Heart left ventricle (tissue), 16 donors: Measurements from ENCODE around the gene COP1. TPM values are rescaled to one million over a fixed set of nuclear protein-coding genes. Genes with fewer than 3 reads are reported as not detected.

ENCODE experiments used
- ATAC-seq, 4 donors: fragments of 200-7000 bp; cut with Tn5 transposase; one replicate each; pipeline ENCODE4 v1.9.1; 2020 to 2022; ENCODE audit warnings: moderate library complexity in 4 of 4, mild to moderate bottlenecking in 3 of 4, moderate number of reproducible peaks in 1 of 4
- DNase-seq, 5 donors: peaks; one replicate each; pipeline ENCODE4 v3.0.0-alpha.2; 2020
- H3K27ac ChIP-seq, 12 donors: fragments of 200-600 bp; sonication (generic) in 4 of 12; one replicate each; pipeline versions ENCODE4 v1.5.0 to v1.8.0; 2016 to 2022; ENCODE audit warnings: mild to moderate bottlenecking in 2 of 12
- H3K27me3 ChIP-seq, 9 donors: fragments of 200-600 bp; sonication (generic) in 2 of 9; one replicate each; pipeline versions ENCODE4 v1.5.1 to v1.8.0; 2016 to 2022; ENCODE audit warnings: mild to moderate bottlenecking in 3 of 9
- H3K36me3 ChIP-seq, 9 donors: fragments of 200-600 bp; sonication (generic) in 2 of 9; one replicate each; pipeline versions ENCODE4 v1.5.0 to v1.8.0; 2018 to 2022; ENCODE audit warnings: mild to moderate bottlenecking in 2 of 9
- H3K4me1 ChIP-seq, 12 donors: fragments of 200-600 bp; sonication (generic) in 4 of 12; one replicate each; pipeline versions ENCODE4 v1.5.0 to v1.8.0; 2016 to 2022; ENCODE audit warnings: mild to moderate bottlenecking in 3 of 12
- H3K4me3 ChIP-seq, 12 donors: fragments of 200-600 bp; sonication (generic) in 4 of 12; one replicate each; pipeline versions ENCODE4 v1.5.0 to v1.8.0; 2017 to 2022; ENCODE audit warnings: mild to moderate bottlenecking in 9 of 12, moderate library complexity in 4 of 12
- H3K9me3 ChIP-seq, 12 donors: fragments of 200-600 bp; sonication (generic) in 4 of 12; one replicate each; pipeline versions ENCODE4 v1.5.0 to v1.8.0; 2016 to 2022; ENCODE audit warnings: mild to moderate bottlenecking in 1 of 12
- CTCF ChIP-seq, 12 donors: fragments of 200-600 bp; sonication (generic) in 4 of 12; IDR thresholded peaks; one replicate each; pipeline versions ENCODE4 v1.5.0 to v1.8.0; 2018 to 2022; ENCODE audit warnings: antibody characterized with exemption in 12 of 12, mild to moderate bottlenecking in 5 of 12
- POLR2A ChIP-seq, 2 donors: fragments of 450-650 bp; IDR thresholded peaks; one replicate each; pipeline ENCODE4 v1.6.1; 2017; ENCODE audit warnings: antibody characterized with exemption in 2 of 2, mild to moderate bottlenecking in 2 of 2, moderate library complexity in 2 of 2
- WGBS, 4 donors: extraction: QIAGEN DNeasy Blood & Tissue Kit in 2 of 4; methylation state at CpG; one replicate each; pipeline versions ENCODE4 v1.1.5 to v1.1.7; 2013 to 2018; 5-methylcytosine and 5-hydroxymethylcytosine counted together
- intact Hi-C, 10 donors: fragments of 100-400 bp; cut with DNase I; formaldehyde crosslinking; loops; one replicate each; pipeline versions ENCODE4 v1.11.1 to v1.14.2; 2022
- polyA plus RNA-seq, 2 donors: library from polyadenylated mRNA; stranded (reverse); fragments of 200-250 nt; gene quantifications; one replicate each; pipeline ENCODE4 v1.2.3, GENCODE V29; 2013
- total RNA-seq, 9 donors: library from RNA; depleted of rRNA in 2 of 9; stranded (reverse); fragments of >200 nt in 2 of 9; fragmentation: NEBNext Ultra II Directional in 3 of 9; extraction: Animal tissue kit (Norgen Biotek cat#: 25700) in 3 of 9; gene quantifications; one replicate each; pipeline versions ENCODE4 v1.1.0 to v1.2.4, GENCODE V29; 2016 to 2023
- donor health status: ischemic (EF 13 %, LVEDD 7.1; RV severe dilation, severe dysfunction).
- donor health status: healthy with polysubstance abuse.
- donor health status: DM: no; HTN: yes; CAD: no.
- donor health status: DM: no; HTN: no; CAD: no.
- donor health status: ischemic (EF 25% LVEDD 6.9; RV normal size, moderate dysfunction).
- donor health status: ischemic (EF 25% LVEDD 5.7; RV mildly dilated, moderate dysfunction).
- donor health status: healthy.
- donor health status: DM: yes; HTN: yes; CAD: no.
- donor health status: ischemic (EF 35%, LVEDD 5.7; RV mildly dilated, moderate dysfunction).
- donor health status: nonischemic (EF 11% LVEDD 7.7; RV severe dilation, severe dysfunction).
- donor health status: DM: yes; HTN: yes; CAD: no.
- donor health status: PGD.
- donor health status: ischemic (EF 29% LVEDD 5.4; RV normal size, mild dysfunction).
- donor health status: nonischemic (EF 23%, LVEDD 6.1; RV moderate dilation, normal function).

The COP1 gene
- total and polyA plus RNA-seq, 11 donors, result 19.9 to 31.7 (median 23.1) TPM

- Histone ChIP-seq H3K4me3 (no peak overlapping the region), H3K27ac (no peak overlapping the region), H3K9me3 (peaks cover 0 to 5% (median 0%) of the 10 kb centered on the region in 12 donors), H3K4me1 (no peaks in the 10 kb centered on the region), H3K36me3 (peaks cover 0 to 50% (median 31%) of the 10 kb centered on the region in 9 donors), H3K27me3 (no peaks in the 10 kb centered on the region)
- no peak for TF ChIP-seq CTCF (IDR thresholded peaks at IDR 0.05)
- TF ChIP-seq POLR2A (IDR thresholded peaks at IDR 0.05), result no peak
- intact Hi-C loops, result no loop called here
- ATAC-seq (no peak), DNase-seq (no peak)
- 97 to 99% (median 97%) methylated on average over 6 of the region's 6 CpGs for WGBS, 4 donors
These were observed 34.9 kb downstream of the COP1 start for GRCh38 chr1:176172215-176172614.

DNA sequence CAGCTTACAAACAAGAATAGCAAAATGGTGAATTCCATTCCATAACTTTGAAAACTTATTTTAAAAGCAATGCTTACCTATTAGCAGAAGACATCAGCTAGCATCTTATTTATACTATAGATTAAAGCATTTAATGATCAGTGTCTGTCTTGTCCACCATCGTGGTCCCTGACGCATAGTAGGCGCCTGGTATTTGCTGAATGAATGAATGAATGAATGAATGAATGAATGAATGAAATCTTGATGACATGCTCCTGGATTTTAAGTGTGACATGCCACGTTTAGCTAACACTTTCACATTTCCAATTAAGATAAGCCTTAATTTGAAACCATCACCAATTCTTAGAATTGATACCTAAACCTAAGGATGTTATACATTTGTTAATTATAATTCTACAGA lies 39.9 kb downstream of the COP1 start:
- H3K36me3 ChIP-seq, result peaks cover 0 to 42% (median 12%) of the 10 kb centered on the region in 9 donors
- no peaks in the 10 kb centered on the region for H3K27me3 ChIP-seq
- DNase-seq (no peak), ATAC-seq (no peak)
- H3K9me3 ChIP-seq, result peaks cover 0 to 5% (median 0%) of the 10 kb centered on the region in 12 donors
- intact Hi-C loops, result no loop called here
- TF ChIP-seq CTCF (IDR thresholded peaks at IDR 0.05) (no peak), POLR2A (IDR thresholded peaks at IDR 0.05) (no peak)
- no peak overlapping the region for H3K4me3 ChIP-seq
- no peak overlapping the region for H3K27ac ChIP-seq
- H3K4me1 ChIP-seq, result no peaks in the 10 kb centered on the region
- 91 to 96% (median 95%) methylated on average over 4 of the region's 4 CpGs for WGBS, 4 donors

DNA sequence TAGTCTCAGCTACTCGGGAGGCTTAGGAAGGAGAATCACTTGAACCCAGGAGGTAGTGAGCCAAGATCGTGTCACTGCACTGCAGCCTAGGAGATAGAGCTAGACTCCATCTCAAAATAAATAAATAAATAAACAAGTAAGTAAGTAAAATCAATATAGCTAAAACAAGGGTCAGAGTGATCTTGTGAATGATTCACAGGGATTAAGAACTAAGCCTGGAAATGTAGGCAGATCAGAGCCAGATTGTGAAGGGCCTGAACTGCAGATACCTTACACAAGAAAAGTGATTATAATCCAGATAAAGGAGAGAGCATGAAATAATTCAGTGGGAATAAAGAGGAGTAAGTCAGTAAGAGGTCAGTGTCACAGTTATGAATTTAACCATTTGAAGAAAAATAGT lies 41.5 kb downstream of the COP1 start:
- Histone ChIP-seq H3K27me3 (no peaks in the 10 kb centered on the region), H3K4me1 (no peaks in the 10 kb centered on the region), H3K4me3 (no peak overlapping the region), H3K36me3 (peaks cover 0 to 45% (median 23%) of the 10 kb centered on the region in 9 donors), H3K9me3 (peaks cover 0 to 4% (median 0%) of the 10 kb centered on the region in 12 donors), H3K27ac (no peak overlapping the region)
- TF ChIP-seq CTCF (IDR thresholded peaks at IDR 0.05), result no peak
- TF ChIP-seq POLR2A (IDR thresholded peaks at IDR 0.05), result no peak
- WGBS, 4 donors, result 93 to 96% (median 93%) methylated on average over 2 of the region's 2 CpGs
- no peak for DNase-seq
- no peak for ATAC-seq
- intact Hi-C loops, result no loop called here

- intact Hi-C loops, result no loop called here
- H3K4me3 ChIP-seq, result no peak overlapping the region
- no peaks in the 10 kb centered on the region for H3K4me1 ChIP-seq
- H3K27ac ChIP-seq, result no peak overlapping the region
- ATAC-seq (no peak), DNase-seq (no peak)
- H3K9me3 ChIP-seq, result peaks cover 0 to under 1% (median 0%) of the 10 kb centered on the region in 12 donors
- 97 to 99% (median 98%) methylated on average over 2 of the region's 2 CpGs for WGBS, 4 donors
- no peaks in the 10 kb centered on the region for H3K27me3 ChIP-seq
- peaks cover 0 to 46% (median 27%) of the 10 kb centered on the region in 9 donors for H3K36me3 ChIP-seq
- no peak for TF ChIP-seq POLR2A (IDR thresholded peaks at IDR 0.05)
- no peak for TF ChIP-seq CTCF (IDR thresholded peaks at IDR 0.05)
These were observed 42.9 kb downstream of the COP1 start for GRCh38 chr1:176164014-176164678.
